HEK293 (cell line): ENCODE data around the gene RBMS3.

Source experiments
- GLI4 ChIP-seq: fragments of 450-650 bp; formaldehyde crosslinking; IDR thresholded peaks from 2 replicates; pipeline ENCODE4 v1.5.1; 2016; ENCODE audit warnings: missing biosample characterization, missing genetic modification characterization
- PATZ1 ChIP-seq: fragments of 450-650 bp; formaldehyde crosslinking; IDR thresholded peaks from 2 replicates; pipeline ENCODE4 v1.5.1; 2016; ENCODE audit warnings: missing biosample characterization, missing genetic modification characterization
- REST ChIP-seq: fragments of 450-650 bp; formaldehyde crosslinking; IDR thresholded peaks from 2 replicates; pipeline ENCODE4 v1.5.1; 2016; ENCODE audit warnings: missing biosample characterization, missing genetic modification characterization
- YY1 ChIP-seq: fragments of 450-650 bp; formaldehyde crosslinking; IDR thresholded peaks from 2 replicates; pipeline ENCODE4 v1.5.1; 2018; ENCODE audit warnings: missing biosample characterization, missing genetic modification characterization
- ZBTB11 ChIP-seq: fragments of 450-650 bp; formaldehyde crosslinking; conservative IDR thresholded peaks from 2 replicates; pipeline ENCODE4 v1.5.1; 2016; ENCODE audit warnings: low read depth, missing biosample characterization, missing genetic modification characterization
- ZBTB20 ChIP-seq: fragments of 450-650 bp; formaldehyde crosslinking; IDR thresholded peaks from 2 replicates; pipeline ENCODE4 v1.5.1; 2016; ENCODE audit warnings: missing biosample characterization, missing genetic modification characterization
- ZNF23 ChIP-seq: fragments of 450-650 bp; formaldehyde crosslinking; IDR thresholded peaks from 2 replicates; pipeline ENCODE4 v1.5.1; 2016; ENCODE audit warnings: missing biosample characterization, missing genetic modification characterization, borderline replicate concordance
- ZNF280C ChIP-seq: fragments of 450-650 bp; formaldehyde crosslinking; IDR thresholded peaks from 2 replicates; pipeline ENCODE4 v1.5.1; 2016; ENCODE audit warnings: missing biosample characterization, missing genetic modification characterization
- ZNF561 ChIP-seq: fragments of 450-650 bp; IDR thresholded peaks from 2 replicates; pipeline ENCODE4 v1.5.1; 2018; ENCODE audit warnings: missing biosample characterization, missing genetic modification characterization, borderline replicate concordance
- ZNF707 ChIP-seq: fragments of 450-650 bp; formaldehyde crosslinking; IDR thresholded peaks from 2 replicates; pipeline ENCODE4 v1.5.1; 2016; ENCODE audit warnings: missing biosample characterization, missing genetic modification characterization
- ZNF837 ChIP-seq: fragments of 450-650 bp; formaldehyde crosslinking; IDR thresholded peaks from 2 replicates; pipeline ENCODE4 v1.5.1; 2016; ENCODE audit warnings: missing biosample characterization, missing genetic modification characterization
- TF ChIP-seq, protein P1 (sequence below): fragments of 450-650 bp; formaldehyde crosslinking; IDR thresholded peaks from 2 replicates; pipeline ENCODE4 v1.5.1; 2016; ENCODE audit warnings: missing biosample characterization, missing genetic modification characterization
- TF ChIP-seq, protein P2 (sequence below): fragments of 450-650 bp; formaldehyde crosslinking; IDR thresholded peaks from 2 replicates; pipeline ENCODE4 v1.5.1; 2016; ENCODE audit warnings: missing biosample characterization, missing genetic modification characterization, borderline replicate concordance
- TF ChIP-seq, protein P3 (sequence below): fragments of 450-650 bp; formaldehyde crosslinking; IDR thresholded peaks from 2 replicates; pipeline ENCODE4 v1.5.1; 2017; ENCODE audit warnings: missing biosample characterization, missing genetic modification characterization

- TF ChIP-seq, protein P1, sequence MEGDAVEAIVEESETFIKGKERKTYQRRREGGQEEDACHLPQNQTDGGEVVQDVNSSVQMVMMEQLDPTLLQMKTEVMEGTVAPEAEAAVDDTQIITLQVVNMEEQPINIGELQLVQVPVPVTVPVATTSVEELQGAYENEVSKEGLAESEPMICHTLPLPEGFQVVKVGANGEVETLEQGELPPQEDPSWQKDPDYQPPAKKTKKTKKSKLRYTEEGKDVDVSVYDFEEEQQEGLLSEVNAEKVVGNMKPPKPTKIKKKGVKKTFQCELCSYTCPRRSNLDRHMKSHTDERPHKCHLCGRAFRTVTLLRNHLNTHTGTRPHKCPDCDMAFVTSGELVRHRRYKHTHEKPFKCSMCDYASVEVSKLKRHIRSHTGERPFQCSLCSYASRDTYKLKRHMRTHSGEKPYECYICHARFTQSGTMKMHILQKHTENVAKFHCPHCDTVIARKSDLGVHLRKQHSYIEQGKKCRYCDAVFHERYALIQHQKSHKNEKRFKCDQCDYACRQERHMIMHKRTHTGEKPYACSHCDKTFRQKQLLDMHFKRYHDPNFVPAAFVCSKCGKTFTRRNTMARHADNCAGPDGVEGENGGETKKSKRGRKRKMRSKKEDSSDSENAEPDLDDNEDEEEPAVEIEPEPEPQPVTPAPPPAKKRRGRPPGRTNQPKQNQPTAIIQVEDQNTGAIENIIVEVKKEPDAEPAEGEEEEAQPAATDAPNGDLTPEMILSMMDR (tag by site-specific recombination) = no peak
- no peak for TF ChIP-seq ZNF707 (tag by site-specific recombination)
- no peak for TF ChIP-seq ZNF280C (tag by site-specific recombination)
- TF ChIP-seq ZBTB11 (tag by site-specific recombination) = no peak
- TF ChIP-seq ZNF837 = no peak
- TF ChIP-seq REST = no peak
- TF ChIP-seq, protein P2, sequence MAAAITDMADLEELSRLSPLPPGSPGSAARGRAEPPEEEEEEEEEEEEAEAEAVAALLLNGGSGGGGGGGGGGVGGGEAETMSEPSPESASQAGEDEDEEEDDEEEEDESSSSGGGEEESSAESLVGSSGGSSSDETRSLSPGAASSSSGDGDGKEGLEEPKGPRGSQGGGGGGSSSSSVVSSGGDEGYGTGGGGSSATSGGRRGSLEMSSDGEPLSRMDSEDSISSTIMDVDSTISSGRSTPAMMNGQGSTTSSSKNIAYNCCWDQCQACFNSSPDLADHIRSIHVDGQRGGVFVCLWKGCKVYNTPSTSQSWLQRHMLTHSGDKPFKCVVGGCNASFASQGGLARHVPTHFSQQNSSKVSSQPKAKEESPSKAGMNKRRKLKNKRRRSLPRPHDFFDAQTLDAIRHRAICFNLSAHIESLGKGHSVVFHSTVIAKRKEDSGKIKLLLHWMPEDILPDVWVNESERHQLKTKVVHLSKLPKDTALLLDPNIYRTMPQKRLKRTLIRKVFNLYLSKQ = no peak
- TF ChIP-seq GLI4 (tag by site-specific recombination) = no peak
- no peak for TF ChIP-seq YY1 (tag by site-specific recombination)
- TF ChIP-seq ZBTB20 (tag by site-specific recombination) = no peak
- no peak for TF ChIP-seq ZNF23 (tag by site-specific recombination)
- no peak for TF ChIP-seq PATZ1 (tag by site-specific recombination)
- TF ChIP-seq, protein P3, sequence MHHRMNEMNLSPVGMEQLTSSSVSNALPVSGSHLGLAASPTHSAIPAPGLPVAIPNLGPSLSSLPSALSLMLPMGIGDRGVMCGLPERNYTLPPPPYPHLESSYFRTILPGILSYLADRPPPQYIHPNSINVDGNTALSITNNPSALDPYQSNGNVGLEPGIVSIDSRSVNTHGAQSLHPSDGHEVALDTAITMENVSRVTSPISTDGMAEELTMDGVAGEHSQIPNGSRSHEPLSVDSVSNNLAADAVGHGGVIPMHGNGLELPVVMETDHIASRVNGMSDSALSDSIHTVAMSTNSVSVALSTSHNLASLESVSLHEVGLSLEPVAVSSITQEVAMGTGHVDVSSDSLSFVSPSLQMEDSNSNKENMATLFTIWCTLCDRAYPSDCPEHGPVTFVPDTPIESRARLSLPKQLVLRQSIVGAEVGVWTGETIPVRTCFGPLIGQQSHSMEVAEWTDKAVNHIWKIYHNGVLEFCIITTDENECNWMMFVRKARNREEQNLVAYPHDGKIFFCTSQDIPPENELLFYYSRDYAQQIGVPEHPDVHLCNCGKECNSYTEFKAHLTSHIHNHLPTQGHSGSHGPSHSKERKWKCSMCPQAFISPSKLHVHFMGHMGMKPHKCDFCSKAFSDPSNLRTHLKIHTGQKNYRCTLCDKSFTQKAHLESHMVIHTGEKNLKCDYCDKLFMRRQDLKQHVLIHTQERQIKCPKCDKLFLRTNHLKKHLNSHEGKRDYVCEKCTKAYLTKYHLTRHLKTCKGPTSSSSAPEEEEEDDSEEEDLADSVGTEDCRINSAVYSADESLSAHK = no peak
- TF ChIP-seq ZNF561 (tag by site-specific recombination) = no peak
These were observed 569.8 kb downstream of the RBMS3 start for GRCh38 chr3:29850641-29851040.
